ENCODE measurements around the gene ROS1.
A peak's percentile ranks its signal among the peaks of the same experiment; 100 is the strongest.
"Not testable (repeated sequence)": the region's sequence is repeated elsewhere in the genome, so short reads cannot be mapped to it uniquely, and the experiment has no call there.

Gene ROS1

GRCh38 chr6:117381749-117382148 lies 44.0 kb downstream of the ROS1 start:
- no peak for DNase-seq (ENCODE audit: low read depth in 2 of 2)

- DNase-seq (ENCODE audit: low read depth in 2 of 2), result no peak
These were observed 45.4 kb downstream of the ROS1 start for GRCh38 chr6:117380298-117380697.

GRCh38 chr6:117375446-117375845 lies 50.3 kb downstream of the ROS1 start:
- no peak for DNase-seq (ENCODE audit: low read depth in 2 of 2)

- no peak for DNase-seq (ENCODE audit: low read depth in 2 of 2)
These were observed 52.4 kb downstream of the ROS1 start for GRCh38 chr6:117373211-117373813.

GRCh38 chr6:117372289-117372688 lies 53.5 kb downstream of the ROS1 start:
- not testable (repeated sequence) for DNase-seq (ENCODE audit: low read depth in 2 of 2)

GRCh38 chr6:117371492-117371891 lies 54.2 kb downstream of the ROS1 start:
- DNase-seq (ENCODE audit: low read depth in 2 of 2), result no peak

GRCh38 chr6:117359581-117359980 lies 66.2 kb downstream of the ROS1 start:
- no peak for DNase-seq (ENCODE audit: low read depth in 2 of 2)

GRCh38 chr6:117354671-117355070 lies 71.1 kb downstream of the ROS1 start:
- no peak for DNase-seq (ENCODE audit: low read depth in 2 of 2)

GRCh38 chr6:117352466-117353081 lies 73.2 kb downstream of the ROS1 start:
- peak in 1 of 2 experiments; percentile 6 for DNase-seq (ENCODE audit: low read depth in 2 of 2)

GRCh38 chr6:117351521-117351920 lies 74.2 kb downstream of the ROS1 start:
- DNase-seq (ENCODE audit: low read depth in 2 of 2), result no peak

- peak; percentile 13 to 20 for DNase-seq (ENCODE audit: low read depth in 2 of 2)
These were observed 79.4 kb downstream of the ROS1 start for GRCh38 chr6:117346142-117346930.

- no peak for DNase-seq (ENCODE audit: low read depth in 2 of 2)
These were observed 80.5 kb downstream of the ROS1 start for GRCh38 chr6:117345292-117345610.

GRCh38 chr6:117344444-117345291 lies 81.1 kb downstream of the ROS1 start:
- DNase-seq (ENCODE audit: low read depth in 2 of 2), result no peak

GRCh38 chr6:117338567-117338966 lies 87.2 kb downstream of the ROS1 start:
- no peak for DNase-seq (ENCODE audit: low read depth in 2 of 2)

- DNase-seq (ENCODE audit: low read depth in 2 of 2), result no peak
These were observed 95.8 kb downstream of the ROS1 start for GRCh38 chr6:117329926-117330325.

- no peak for DNase-seq (ENCODE audit: low read depth in 2 of 2)
These were observed 97.2 kb downstream of the ROS1 start for GRCh38 chr6:117328500-117328899.

GRCh38 chr6:117328005-117328389 lies 97.7 kb downstream of the ROS1 start:
- DNase-seq (ENCODE audit: low read depth in 2 of 2), result no peak

GRCh38 chr6:117327149-117328004 lies 98.4 kb downstream of the ROS1 start:
- DNase-seq (ENCODE audit: low read depth in 2 of 2), result no peak

- no peak for DNase-seq (ENCODE audit: low read depth in 2 of 2)
These were observed 99.3 kb downstream of the ROS1 start for GRCh38 chr6:117326396-117326795.

- no peak for DNase-seq (ENCODE audit: low read depth in 2 of 2)
These were observed 108.5 kb downstream of the ROS1 start for GRCh38 chr6:117317261-117317660.

GRCh38 chr6:117311726-117312125 lies 114.0 kb downstream of the ROS1 start:
- DNase-seq (ENCODE audit: low read depth in 2 of 2), result no peak
